Left ventricle myocardium superior (tissue), 1 donor: ENCODE results near the gene MKRN2OS. TPM values are rescaled to one million over a fixed set of nuclear protein-coding genes. Genes with fewer than 3 reads are reported as not detected.

Source experiments
- ATAC-seq: fragments of 200-7000 bp; cut with Tn5 transposase; one replicate; pipeline ENCODE4 v1.9.1; 2020; ENCODE audit warnings: mild to moderate bottlenecking, moderate library complexity
- DNase-seq: peaks from one replicate; pipeline ENCODE4 v3.0.0-alpha.2; 2020
- intact Hi-C: fragments of 100-400 bp; cut with micrococcal nuclease; formaldehyde crosslinking; loops from one replicate; pipeline ENCODE4 v1.11.0; 2022
- total RNA-seq: library from RNA; stranded (reverse); fragmentation: NEBNext Ultra II Directional; extraction: Animal tissue kit (Norgen Biotek cat#: 25700); gene quantifications from one replicate; pipeline ENCODE4 v1.2.1, GENCODE V29; 2021
- donor health status: DM: no; HTN: yes; CAD: no; lungs with severe emphysema.

Gene MKRN2OS
- total RNA-seq, 1 donor from 2014 or later = not detected

- intact Hi-C loops = no loop called here
- DNase-seq = no peak
- ATAC-seq = no peak
These were observed 24.3 kb downstream of the MKRN2OS start for GRCh38 chr3:12521010-12521409.

GRCh38 chr3:12518261-12519028, 26.9 kb downstream of the MKRN2OS start:
- intact Hi-C loops = no loop called here
- ATAC-seq (no peak), DNase-seq (peak; percentile 42)

GRCh38 chr3:12516873-12517272, 28.4 kb downstream of the MKRN2OS start:
- DNase-seq (no peak), ATAC-seq (no peak)
- intact Hi-C loops = no loop called here

- intact Hi-C loops = no loop called here
- ATAC-seq = no peak
These were observed 29.7 kb downstream of the MKRN2OS start for GRCh38 chr3:12515631-12516030.

GRCh38 chr3:12513694-12514446, 31.4 kb downstream of the MKRN2OS start:
- ATAC-seq (peak; percentile 95), DNase-seq (peak; percentile 63)
- intact Hi-C loops = no loop called here

More at GRCh38 chr3:12515631-12516030, 29.7 kb downstream of the MKRN2OS start:
- DNase-seq = no peak

GRCh38 chr3:12512534-12513118, 32.7 kb downstream of the MKRN2OS start:
- intact Hi-C loops = no loop called here
- no peak for DNase-seq
- no peak for ATAC-seq

GRCh38 chr3:12509466-12509865, 35.8 kb downstream of the MKRN2OS start:
- no peak for DNase-seq
- ATAC-seq = no peak
- intact Hi-C loops = no loop called here

GRCh38 chr3:12508291-12508700, 37.0 kb downstream of the MKRN2OS start:
- DNase-seq = no peak
- peak; percentile 71 for ATAC-seq
- intact Hi-C loops = no loop called here

GRCh38 chr3:12507591-12508281, 37.6 kb downstream of the MKRN2OS start:
- no peak for DNase-seq
- peak; percentile 53 for ATAC-seq
- intact Hi-C loops = no loop called here

- ATAC-seq (no peak), DNase-seq (no peak)
- intact Hi-C loops = no loop called here
These were observed 39.0 kb downstream of the MKRN2OS start for GRCh38 chr3:12506201-12506709.

- peak; percentile 35 for DNase-seq
- no peak for ATAC-seq
- intact Hi-C loops = no loop called here
These were observed 42.0 kb downstream of the MKRN2OS start for GRCh38 chr3:12503126-12503957.

GRCh38 chr3:12501360-12502020, 43.8 kb downstream of the MKRN2OS start:
- DNase-seq = no peak
- peak; percentile 60 for ATAC-seq
- intact Hi-C loops = no loop called here

GRCh38 chr3:12499474-12499873, 45.8 kb downstream of the MKRN2OS start:
- intact Hi-C loops = no loop called here
- no peak for ATAC-seq

GRCh38 chr3:12496453-12496761, 48.9 kb downstream of the MKRN2OS start:
- ATAC-seq = no peak
- intact Hi-C loops = no loop called here
- no peak for DNase-seq

More at GRCh38 chr3:12499474-12499873, 45.8 kb downstream of the MKRN2OS start:
- DNase-seq = no peak

GRCh38 chr3:12495749-12496452, 49.4 kb downstream of the MKRN2OS start:
- ATAC-seq = no peak
- intact Hi-C loops = no loop called here
- DNase-seq = no peak

- intact Hi-C loops = no loop called here
- DNase-seq = no peak
- ATAC-seq = no peak
These were observed 54.8 kb downstream of the MKRN2OS start for GRCh38 chr3:12490547-12490946.

- DNase-seq = no peak
- ATAC-seq = no peak
- intact Hi-C loops = no loop called here
These were observed 55.5 kb downstream of the MKRN2OS start for GRCh38 chr3:12489832-12490231.
